Peyer's patch (tissue), 4 donors: ENCODE data around the gene RBM44.

Source experiments
- POLR2A ChIP-seq, 2 donors: fragments of 450-650 bp; IDR thresholded peaks; one replicate each; pipeline ENCODE4 v1.5.1; 2017; ENCODE audit warnings: antibody characterized with exemption in 2 of 2, mild to moderate bottlenecking in 2 of 2, moderate library complexity in 2 of 2
- TF ChIP-seq, protein P1 (sequence below), 6 experiments: fragments of 450-650 bp in 4 of 6; fragments of 200-600 bp in 2 of 6; sonication (generic) in 1 of 6; IDR thresholded peaks; one replicate each; pipeline ENCODE4 v1.5.1; 2017 to 2019; ENCODE audit warnings: antibody characterized with exemption in 6 of 6, mild to moderate bottlenecking in 3 of 6, moderate library complexity in 1 of 6

DNA sequence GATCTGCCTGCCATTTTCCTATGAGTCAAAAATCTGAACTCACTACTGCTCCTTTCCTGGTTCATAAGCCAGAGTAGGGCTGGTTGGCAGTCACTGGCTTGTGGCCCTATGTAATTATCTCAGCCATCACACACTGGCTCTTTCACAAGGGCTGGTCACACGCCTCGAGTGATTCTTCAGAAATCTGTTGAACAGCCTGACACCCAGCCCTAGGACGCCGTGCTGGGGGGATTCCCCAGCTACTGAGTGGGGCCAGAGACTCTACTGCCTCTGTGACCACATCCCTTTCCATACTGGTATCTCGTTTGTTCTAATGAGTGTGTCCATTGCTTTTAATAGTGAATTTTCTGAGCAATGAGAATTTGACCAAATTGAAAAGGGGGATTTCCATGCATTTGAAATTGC lies 45.8 kb upstream of the RBM44 start:
- TF ChIP-seq, protein P1, sequence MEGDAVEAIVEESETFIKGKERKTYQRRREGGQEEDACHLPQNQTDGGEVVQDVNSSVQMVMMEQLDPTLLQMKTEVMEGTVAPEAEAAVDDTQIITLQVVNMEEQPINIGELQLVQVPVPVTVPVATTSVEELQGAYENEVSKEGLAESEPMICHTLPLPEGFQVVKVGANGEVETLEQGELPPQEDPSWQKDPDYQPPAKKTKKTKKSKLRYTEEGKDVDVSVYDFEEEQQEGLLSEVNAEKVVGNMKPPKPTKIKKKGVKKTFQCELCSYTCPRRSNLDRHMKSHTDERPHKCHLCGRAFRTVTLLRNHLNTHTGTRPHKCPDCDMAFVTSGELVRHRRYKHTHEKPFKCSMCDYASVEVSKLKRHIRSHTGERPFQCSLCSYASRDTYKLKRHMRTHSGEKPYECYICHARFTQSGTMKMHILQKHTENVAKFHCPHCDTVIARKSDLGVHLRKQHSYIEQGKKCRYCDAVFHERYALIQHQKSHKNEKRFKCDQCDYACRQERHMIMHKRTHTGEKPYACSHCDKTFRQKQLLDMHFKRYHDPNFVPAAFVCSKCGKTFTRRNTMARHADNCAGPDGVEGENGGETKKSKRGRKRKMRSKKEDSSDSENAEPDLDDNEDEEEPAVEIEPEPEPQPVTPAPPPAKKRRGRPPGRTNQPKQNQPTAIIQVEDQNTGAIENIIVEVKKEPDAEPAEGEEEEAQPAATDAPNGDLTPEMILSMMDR (IDR thresholded peaks at IDR 0.05) = no peak
- TF ChIP-seq POLR2A (IDR thresholded peaks at IDR 0.05) = no peak
